H9 (cell line): ENCODE measurements around the gene RSAD1. TPM values are rescaled to one million over a fixed set of nuclear protein-coding genes. Genes with fewer than 3 reads are reported as not detected.

Experiments used
- DNase-seq: peaks from one replicate; pipeline ENCODE4 v3.0.0-alpha.2; 2017
- H2AFZ ChIP-seq: one replicate; pipeline ENCODE4 v1.6.1; 2013; ENCODE audit warnings: mild to moderate bottlenecking, low read length, control low read depth, moderate library complexity
- H2AK5ac ChIP-seq: 2 replicates; pipeline ENCODE4 v1.6.1; 2013; ENCODE audit warnings: low read length, control low read depth, mixed read lengths; ENCODE audit not compliant: insufficient read length
- H2BK120ac ChIP-seq: one replicate; pipeline ENCODE4 v1.6.1; 2013; ENCODE audit warnings: low read depth, mild to moderate bottlenecking, low read length, control low read depth, inconsistent platforms; ENCODE audit not compliant: poor library complexity, severe bottlenecking
- H2BK12ac ChIP-seq: 2 replicates; pipeline ENCODE4 v1.6.1; 2013; ENCODE audit warnings: low read length, control low read depth, mixed read lengths, low read depth; ENCODE audit not compliant: insufficient read length
- H2BK15ac ChIP-seq: 2 replicates; pipeline ENCODE4 v1.6.1; 2013; ENCODE audit warnings: low read depth, low read length, control low read depth
- H2BK20ac ChIP-seq: one replicate; pipeline ENCODE4 v1.6.1; 2013; ENCODE audit warnings: low read depth, mild to moderate bottlenecking, low read length, control low read depth, inconsistent platforms; ENCODE audit not compliant: poor library complexity, severe bottlenecking
- H2BK5ac ChIP-seq: 2 replicates; pipeline ENCODE4 v1.6.1; 2013; ENCODE audit warnings: low read length, control low read depth, mixed read lengths; ENCODE audit not compliant: insufficient read length
- H3K14ac ChIP-seq: 2 replicates; pipeline ENCODE4 v1.6.1; 2013; ENCODE audit warnings: low read length, control low read depth; ENCODE audit not compliant: insufficient read depth
- H3K18ac ChIP-seq: 2 replicates; pipeline ENCODE4 v1.6.1; 2013; ENCODE audit warnings: low read depth, mild to moderate bottlenecking, mixed read lengths, low read length, control low read depth; ENCODE audit not compliant: insufficient read length
- H3K23ac ChIP-seq: 2 replicates; pipeline ENCODE4 v1.6.1; 2013; ENCODE audit warnings: low read length, control low read depth, mixed read lengths, low read depth; ENCODE audit not compliant: insufficient read length
- H3K23me2 ChIP-seq: 2 replicates; pipeline ENCODE4 v1.6.1; 2013; ENCODE audit warnings: low read depth, mild to moderate bottlenecking, mixed read lengths, low read length, control low read depth; ENCODE audit not compliant: insufficient read length, poor library complexity, severe bottlenecking
- H3K27ac ChIP-seq: 2 replicates; pipeline ENCODE4 v1.5.1; 2013; ENCODE audit warnings: low read length, control low read depth, mixed read lengths, low read depth; ENCODE audit not compliant: insufficient read length
- H3K27me3 ChIP-seq: 2 replicates; pipeline ENCODE4 v1.6.1; 2013; ENCODE audit warnings: low read length, control low read depth, inconsistent platforms; ENCODE audit not compliant: insufficient read depth
- H3K4ac ChIP-seq: 2 replicates; pipeline ENCODE4 v1.6.1; 2013; ENCODE audit warnings: low read depth, mild to moderate bottlenecking, control low read depth, inconsistent platforms, low read length, moderate library complexity
- H3K4me1 ChIP-seq: 2 replicates; pipeline ENCODE4 v1.6.1; 2013; ENCODE audit warnings: low read length, control low read depth, inconsistent platforms; ENCODE audit not compliant: insufficient read depth
- H3K4me2 ChIP-seq: 2 replicates; pipeline ENCODE4 v1.6.1; 2013; ENCODE audit warnings: low read length, control low read depth, mixed read lengths; ENCODE audit not compliant: insufficient read length, insufficient read depth
- H3K56ac ChIP-seq: 2 replicates; pipeline ENCODE4 v1.6.1; 2013; ENCODE audit warnings: low read depth, mild to moderate bottlenecking, mixed read lengths, low read length, control low read depth; ENCODE audit not compliant: insufficient read length
- H3K79me1 ChIP-seq: 2 replicates; pipeline ENCODE4 v1.6.1; 2013; ENCODE audit warnings: low read depth, mild to moderate bottlenecking, moderate library complexity, low read length, control low read depth, inconsistent platforms; ENCODE audit not compliant: insufficient read depth, poor library complexity, severe bottlenecking
- H3K79me2 ChIP-seq: 2 replicates; pipeline ENCODE4 v1.6.1; 2013; ENCODE audit warnings: low read length, control low read depth, inconsistent platforms; ENCODE audit not compliant: insufficient read depth
- H3K9ac ChIP-seq: 2 replicates; pipeline ENCODE4 v1.6.1; 2013; ENCODE audit warnings: low read length, control low read depth, mixed read lengths; ENCODE audit not compliant: insufficient read length; ENCODE audit errors: extremely low read depth
- H3K9me3 ChIP-seq: one replicate; pipeline ENCODE4 v1.6.1; 2013; ENCODE audit warnings: low read depth, low read length, inconsistent platforms; ENCODE audit not compliant: control insufficient read depth
- H3T11ph ChIP-seq: one replicate; pipeline ENCODE4 v1.6.1; 2013; ENCODE audit warnings: mild to moderate bottlenecking, low read length, control low read depth, inconsistent platforms
- H4K20me1 ChIP-seq: one replicate; pipeline ENCODE4 v1.6.1; 2013; ENCODE audit not compliant: control insufficient read depth, insufficient read length, insufficient read depth
- H4K5ac ChIP-seq: 2 replicates; pipeline ENCODE4 v1.6.1; 2013; ENCODE audit warnings: low read depth, mild to moderate bottlenecking, mixed read lengths, low read length, control low read depth; ENCODE audit not compliant: insufficient read length
- H4K8ac ChIP-seq: replicated peaks from 2 replicates; pipeline ENCODE4 v1.6.1; 2013; ENCODE audit warnings: low read length, control low read depth, mixed read lengths, low read depth; ENCODE audit not compliant: insufficient read length
- H4K91ac ChIP-seq: 2 replicates; pipeline ENCODE4 v1.6.1; 2013; ENCODE audit warnings: low read depth, mild to moderate bottlenecking, moderate library complexity, mixed read lengths, low read length, control low read depth; ENCODE audit not compliant: insufficient read length
- H3K27ac Mint-ChIP-seq, 3 experiments: 2 replicates in 2 of 3; 3 replicates in 1 of 3; pipeline ENCODE4 v1.8.0; 2020 to 2021; ENCODE audit warnings: mixed read lengths in 3 of 3, mild to moderate bottlenecking in 1 of 3, moderate library complexity in 1 of 3
- H3K27me3 Mint-ChIP-seq: 2 replicates; pipeline ENCODE4 v1.8.0; 2021; ENCODE audit warnings: low read depth, mild to moderate bottlenecking, moderate library complexity, mixed read lengths
- H3K36me3 Mint-ChIP-seq, 3 experiments: 2 replicates in 2 of 3; 3 replicates in 1 of 3; pipeline ENCODE4 v1.8.0; 2020 to 2021; ENCODE audit warnings: low read depth in 3 of 3, mixed read lengths in 3 of 3; ENCODE audit not compliant: insufficient read depth in 1 of 3
- H3K4me1 Mint-ChIP-seq, 2 experiments: 2 replicates each; pipeline ENCODE4 v1.8.0; 2020; ENCODE audit warnings: mixed read lengths in 2 of 2
- H3K4me3 Mint-ChIP-seq, 2 experiments: 2 replicates in 1 of 2; 3 replicates in 1 of 2; pipeline ENCODE4 v1.8.0; 2020 to 2021; ENCODE audit warnings: mild to moderate bottlenecking in 2 of 2, mixed read lengths in 2 of 2, moderate library complexity in 1 of 2
- H3K9me3 Mint-ChIP-seq, 2 experiments: 2 replicates in 1 of 2; 3 replicates in 1 of 2; pipeline ENCODE4 v1.8.0; 2020; ENCODE audit warnings: mild to moderate bottlenecking in 2 of 2, mixed read lengths in 2 of 2, moderate library complexity in 1 of 2
- WGBS: extraction: QIAGEN DNeasy Blood & Tissue Kit; methylation state at CpG from one replicate; pipeline ENCODE4 v1.1.7; 2013; ENCODE audit warnings: missing lambda C conversion rate, low lambda C conversion rate, mixed read lengths; ENCODE audit not compliant: insufficient read length; ENCODE audit errors: extremely low coverage; 5-methylcytosine and 5-hydroxymethylcytosine counted together
- total RNA-seq: library from RNA; stranded (reverse); gene quantifications from 2 replicates; pipeline ENCODE4 v1.2.1, GENCODE V29; 2021
- TF ChIP-seq, protein P1 (sequence below): fragments of 200-600 bp; sonication (generic); conservative IDR thresholded peaks from 3 replicates; pipeline ENCODE4 v1.8.0; 2021; ENCODE audit warnings: antibody characterized with exemption, mild to moderate bottlenecking

The RSAD1 gene
- total RNA-seq, 1 experiment from 2014 or later: 27.9 TPM

DNA sequence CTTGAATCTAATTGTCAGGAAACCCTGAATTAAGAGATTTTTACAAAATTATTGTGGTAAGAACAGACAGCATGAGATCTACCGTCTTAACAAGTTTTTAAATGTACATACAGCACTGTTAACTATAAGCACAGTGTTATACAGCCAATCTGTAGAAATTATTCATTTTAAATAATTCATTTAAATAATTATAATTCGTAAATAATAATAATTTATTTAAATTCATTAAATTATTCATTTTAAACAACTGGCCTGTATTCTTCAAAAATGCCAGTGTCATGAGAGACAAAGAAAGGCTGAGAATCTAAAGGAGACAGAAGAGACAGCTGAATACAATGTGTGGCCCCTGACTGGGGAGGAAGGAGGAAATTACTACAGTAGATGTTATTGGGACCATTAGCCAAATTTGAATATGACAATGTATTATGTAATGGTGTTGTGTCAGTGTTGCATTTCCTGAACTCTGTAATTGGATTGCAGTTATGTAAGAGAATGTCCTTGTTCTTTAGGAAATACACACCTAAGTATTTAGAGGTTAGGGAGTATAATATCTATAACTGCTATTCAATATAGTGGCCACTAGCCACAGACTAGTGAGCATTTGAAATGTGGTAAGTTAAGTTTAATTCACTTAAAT is 2.3 kb downstream of the RSAD1 start:
- no peak overlapping the region for H3K56ac ChIP-seq
- Mint-ChIP-seq H3K9me3 (no peaks in the 10 kb centered on the region), H3K4me1 (peaks cover 12 to 16% of the 10 kb centered on the region in 2 experiments), H3K36me3 (peaks cover 2 to 36% (median 36%) of the 10 kb centered on the region in 3 experiments), H3K27me3 (peaks cover 7% of the 10 kb centered on the region), H3K4me3 (no peak overlapping the region), H3K27ac (no peak overlapping the region)
- no peaks in the 10 kb centered on the region for H3K79me1 ChIP-seq
- H3K4me1 ChIP-seq: no peaks in the 10 kb centered on the region
- DNase-seq: no peak
- H3T11ph ChIP-seq: no peak overlapping the region
- no peaks in the 10 kb centered on the region; the same call in 1 of the 2 replicates for H3K27me3 ChIP-seq
- H3K9ac ChIP-seq: no peak overlapping the region
- no peak overlapping the region for H3K4ac ChIP-seq
- no peak overlapping the region for H4K5ac ChIP-seq
- H2AK5ac ChIP-seq: no peak overlapping the region
- no peaks in the 10 kb centered on the region for H3K23me2 ChIP-seq
- no CpG with 5 or more reads among the region's 2 CpGs for WGBS
- H2BK20ac ChIP-seq: no peak overlapping the region
- H4K8ac ChIP-seq: no peak overlapping the region
- H4K20me1 ChIP-seq: no peaks in the 10 kb centered on the region
- no peak overlapping the region for H2BK12ac ChIP-seq
- no peak overlapping the region for H3K4me2 ChIP-seq
- H2BK120ac ChIP-seq: no peak overlapping the region
- H2AFZ ChIP-seq: no peak overlapping the region
- no peak overlapping the region for H3K27ac ChIP-seq
- H3K14ac ChIP-seq: no peak overlapping the region
- H3K23ac ChIP-seq: no peak overlapping the region
- H3K79me2 ChIP-seq: no peaks in the 10 kb centered on the region
- no peaks in the 10 kb centered on the region for H3K9me3 ChIP-seq
- H3K18ac ChIP-seq: no peak overlapping the region
- H4K91ac ChIP-seq: no peak overlapping the region
- no peak overlapping the region for H2BK15ac ChIP-seq
- no peak overlapping the region for H2BK5ac ChIP-seq
- TF ChIP-seq, protein P1, sequence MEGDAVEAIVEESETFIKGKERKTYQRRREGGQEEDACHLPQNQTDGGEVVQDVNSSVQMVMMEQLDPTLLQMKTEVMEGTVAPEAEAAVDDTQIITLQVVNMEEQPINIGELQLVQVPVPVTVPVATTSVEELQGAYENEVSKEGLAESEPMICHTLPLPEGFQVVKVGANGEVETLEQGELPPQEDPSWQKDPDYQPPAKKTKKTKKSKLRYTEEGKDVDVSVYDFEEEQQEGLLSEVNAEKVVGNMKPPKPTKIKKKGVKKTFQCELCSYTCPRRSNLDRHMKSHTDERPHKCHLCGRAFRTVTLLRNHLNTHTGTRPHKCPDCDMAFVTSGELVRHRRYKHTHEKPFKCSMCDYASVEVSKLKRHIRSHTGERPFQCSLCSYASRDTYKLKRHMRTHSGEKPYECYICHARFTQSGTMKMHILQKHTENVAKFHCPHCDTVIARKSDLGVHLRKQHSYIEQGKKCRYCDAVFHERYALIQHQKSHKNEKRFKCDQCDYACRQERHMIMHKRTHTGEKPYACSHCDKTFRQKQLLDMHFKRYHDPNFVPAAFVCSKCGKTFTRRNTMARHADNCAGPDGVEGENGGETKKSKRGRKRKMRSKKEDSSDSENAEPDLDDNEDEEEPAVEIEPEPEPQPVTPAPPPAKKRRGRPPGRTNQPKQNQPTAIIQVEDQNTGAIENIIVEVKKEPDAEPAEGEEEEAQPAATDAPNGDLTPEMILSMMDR: no peak
